Measurements from ENCODE around the gene CKS1B. TPM values are rescaled to one million over a fixed set of nuclear protein-coding genes. Genes with fewer than 3 reads are reported as not detected.

CKS1B gene
- total and polyA plus RNA-seq, 9 of the 15 experiments (the other 6 are each of a cell fraction or from before 2014, with no cell fraction given), result 215 to 1,103 (median 460) TPM

DNA sequence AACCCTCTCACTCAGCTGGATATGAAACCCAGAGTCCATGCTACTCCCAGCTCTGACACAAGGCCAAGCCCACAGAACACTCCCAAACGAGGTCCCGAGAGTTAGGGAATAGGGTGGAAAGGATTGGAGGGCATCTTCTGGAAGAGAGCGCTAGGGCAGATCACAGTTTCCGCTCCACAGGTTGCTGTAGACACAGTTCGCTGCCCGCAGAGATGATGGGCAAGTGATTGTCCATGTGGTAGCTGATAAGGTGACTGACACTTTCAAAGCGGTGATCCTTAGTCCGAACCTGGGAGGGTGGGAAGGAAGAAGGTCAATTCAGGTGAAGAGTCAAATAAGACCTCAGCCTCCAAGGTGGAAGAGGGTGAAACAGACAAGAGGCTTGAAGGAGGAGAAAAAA lies 10.8 kb upstream of the CKS1B start (continued):
- TF ChIP-seq, protein P1, sequence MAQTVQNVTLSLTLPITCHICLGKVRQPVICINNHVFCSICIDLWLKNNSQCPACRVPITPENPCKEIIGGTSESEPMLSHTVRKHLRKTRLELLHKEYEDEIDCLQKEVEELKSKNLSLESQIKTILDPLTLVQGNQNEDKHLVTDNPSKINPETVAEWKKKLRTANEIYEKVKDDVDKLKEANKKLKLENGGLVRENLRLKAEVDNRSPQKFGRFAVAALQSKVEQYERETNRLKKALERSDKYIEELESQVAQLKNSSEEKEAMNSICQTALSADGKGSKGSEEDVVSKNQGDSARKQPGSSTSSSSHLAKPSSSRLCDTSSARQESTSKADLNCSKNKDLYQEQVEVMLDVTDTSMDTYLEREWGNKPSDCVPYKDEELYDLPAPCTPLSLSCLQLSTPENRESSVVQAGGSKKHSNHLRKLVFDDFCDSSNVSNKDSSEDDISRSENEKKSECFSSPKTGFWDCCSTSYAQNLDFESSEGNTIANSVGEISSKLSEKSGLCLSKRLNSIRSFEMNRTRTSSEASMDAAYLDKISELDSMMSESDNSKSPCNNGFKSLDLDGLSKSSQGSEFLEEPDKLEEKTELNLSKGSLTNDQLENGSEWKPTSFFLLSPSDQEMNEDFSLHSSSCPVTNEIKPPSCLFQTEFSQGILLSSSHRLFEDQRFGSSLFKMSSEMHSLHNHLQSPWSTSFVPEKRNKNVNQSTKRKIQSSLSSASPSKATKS (CRISPR knock-in tag; IDR thresholded peaks at IDR 0.05), result no peak
- TF ChIP-seq ZNF175 (CRISPR knock-in tag; IDR thresholded peaks at IDR 0.05; ENCODE audit: low read depth) (no peak), POU5F1 (IDR thresholded peaks at IDR 0.05; ENCODE audit: borderline replicate concordance, low read depth, low read length, partially characterized antibody) (no peak), GTF2F1 (IDR thresholded peaks at IDR 0.05; ENCODE audit: low read depth, low read length) (no peak), ZNF696 (CRISPR knock-in tag; conservative IDR thresholded peaks at IDR 0.05) (no peak), GTF2A2 (tag; IDR thresholded peaks at IDR 0.05) (no peak), MBD2 (IDR thresholded peaks at IDR 0.05; ENCODE audit: borderline replicate concordance, low read depth) (no peak), KHSRP (IDR thresholded peaks at IDR 0.05) (no peak), ZNF12 (CRISPR knock-in tag; IDR thresholded peaks at IDR 0.05) (no peak), GATAD2A (IDR thresholded peaks at IDR 0.05) (no peak), FOXA1 (IDR thresholded peaks at IDR 0.05; ENCODE audit: borderline replicate concordance) (no peak), EP400 (IDR thresholded peaks at IDR 0.05) (peak; percentile 32; the same call in 1 of the 2 replicates), POLR3A (IDR thresholded peaks at IDR 0.05; ENCODE audit: borderline replicate concordance, extremely low read depth, insufficient read depth, insufficient read length) (no peak), DNMT1 (IDR thresholded peaks at IDR 0.05) (no peak), ZEB2 (IDR thresholded peaks at IDR 0.05) (peak; percentile 74; the same call in 1 of the 2 replicates), ETV6 (IDR thresholded peaks at IDR 0.05; ENCODE audit: borderline replicate concordance in 1 of 2, low read depth in 2 of 2, low read length in 1 of 2) (no peak), ETV6 (CRISPR knock-in tag; IDR thresholded peaks at IDR 0.05; ENCODE audit: borderline replicate concordance) (no peak), CREB1 (IDR thresholded peaks at IDR 0.05) (no peak), CREB1 (CRISPR knock-in tag; IDR thresholded peaks at IDR 0.05) (no peak), CBX5 (IDR thresholded peaks at IDR 0.05; ENCODE audit: borderline replicate concordance, low read depth) (no peak), NCOR1 (IDR thresholded peaks at IDR 0.05) (peak; percentile 63), KLF6 (CRISPR knock-in tag; IDR thresholded peaks at IDR 0.05; ENCODE audit: borderline replicate concordance) (no peak)
- TF ChIP-seq, protein P2, sequence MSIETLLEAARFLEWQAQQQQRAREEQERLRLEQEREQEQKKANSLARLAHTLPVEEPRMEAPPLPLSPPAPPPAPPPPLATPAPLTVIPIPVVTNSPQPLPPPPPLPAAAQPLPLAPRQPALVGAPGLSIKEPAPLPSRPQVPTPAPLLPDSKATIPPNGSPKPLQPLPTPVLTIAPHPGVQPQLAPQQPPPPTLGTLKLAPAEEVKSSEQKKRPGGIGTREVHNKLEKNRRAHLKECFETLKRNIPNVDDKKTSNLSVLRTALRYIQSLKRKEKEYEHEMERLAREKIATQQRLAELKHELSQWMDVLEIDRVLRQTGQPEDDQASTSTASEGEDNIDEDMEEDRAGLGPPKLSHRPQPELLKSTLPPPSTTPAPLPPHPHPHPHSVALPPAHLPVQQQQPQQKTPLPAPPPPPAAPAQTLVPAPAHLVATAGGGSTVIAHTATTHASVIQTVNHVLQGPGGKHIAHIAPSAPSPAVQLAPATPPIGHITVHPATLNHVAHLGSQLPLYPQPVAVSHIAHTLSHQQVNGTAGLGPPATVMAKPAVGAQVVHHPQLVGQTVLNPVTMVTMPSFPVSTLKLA (conservative IDR thresholded peaks at IDR 0.05), result peak in 1 of 2 experiments; percentile 42; a peak in 2 of 4 replicates
- TF ChIP-seq, protein P3, sequence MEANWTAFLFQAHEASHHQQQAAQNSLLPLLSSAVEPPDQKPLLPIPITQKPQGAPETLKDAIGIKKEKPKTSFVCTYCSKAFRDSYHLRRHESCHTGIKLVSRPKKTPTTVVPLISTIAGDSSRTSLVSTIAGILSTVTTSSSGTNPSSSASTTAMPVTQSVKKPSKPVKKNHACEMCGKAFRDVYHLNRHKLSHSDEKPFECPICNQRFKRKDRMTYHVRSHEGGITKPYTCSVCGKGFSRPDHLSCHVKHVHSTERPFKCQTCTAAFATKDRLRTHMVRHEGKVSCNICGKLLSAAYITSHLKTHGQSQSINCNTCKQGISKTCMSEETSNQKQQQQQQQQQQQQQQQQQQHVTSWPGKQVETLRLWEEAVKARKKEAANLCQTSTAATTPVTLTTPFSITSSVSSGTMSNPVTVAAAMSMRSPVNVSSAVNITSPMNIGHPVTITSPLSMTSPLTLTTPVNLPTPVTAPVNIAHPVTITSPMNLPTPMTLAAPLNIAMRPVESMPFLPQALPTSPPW (CRISPR knock-in tag; IDR thresholded peaks at IDR 0.05), result 0 out of 2 replicates have a peak, but pooled peaks have one; percentile 21
- TF ChIP-seq, protein P4, sequence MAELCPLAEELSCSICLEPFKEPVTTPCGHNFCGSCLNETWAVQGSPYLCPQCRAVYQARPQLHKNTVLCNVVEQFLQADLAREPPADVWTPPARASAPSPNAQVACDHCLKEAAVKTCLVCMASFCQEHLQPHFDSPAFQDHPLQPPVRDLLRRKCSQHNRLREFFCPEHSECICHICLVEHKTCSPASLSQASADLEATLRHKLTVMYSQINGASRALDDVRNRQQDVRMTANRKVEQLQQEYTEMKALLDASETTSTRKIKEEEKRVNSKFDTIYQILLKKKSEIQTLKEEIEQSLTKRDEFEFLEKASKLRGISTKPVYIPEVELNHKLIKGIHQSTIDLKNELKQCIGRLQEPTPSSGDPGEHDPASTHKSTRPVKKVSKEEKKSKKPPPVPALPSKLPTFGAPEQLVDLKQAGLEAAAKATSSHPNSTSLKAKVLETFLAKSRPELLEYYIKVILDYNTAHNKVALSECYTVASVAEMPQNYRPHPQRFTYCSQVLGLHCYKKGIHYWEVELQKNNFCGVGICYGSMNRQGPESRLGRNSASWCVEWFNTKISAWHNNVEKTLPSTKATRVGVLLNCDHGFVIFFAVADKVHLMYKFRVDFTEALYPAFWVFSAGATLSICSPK (IDR thresholded peaks at IDR 0.05; ENCODE audit: borderline replicate concordance), result no peak
